Gastroesophageal sphincter (tissue), 4 donors: ENCODE results near the gene OR10G8. TPM values are rescaled to one million over a fixed set of nuclear protein-coding genes. Genes with fewer than 3 reads are reported as not detected.

ENCODE experiments used
- ATAC-seq: fragments of 150-250 bp; one replicate; pipeline ENCODE4 v1.9.1; 2016; ENCODE audit warnings: mild to moderate bottlenecking, moderate library complexity
- H3K27ac ChIP-seq, 4 donors: fragments of 200-600 bp; sonication (generic) in 3 of 4; 1 replicate in 3 of 4; 2 replicates in 1 of 4; pipeline ENCODE4 v1.5.1; 2016 to 2019
- H3K27me3 ChIP-seq: fragments of 200-600 bp; sonication (generic); one replicate; pipeline ENCODE4 v1.5.1; 2019
- H3K36me3 ChIP-seq, 2 donors: fragments of 200-600 bp; sonication (generic); one replicate each; pipeline ENCODE4 v1.5.1; 2019; ENCODE audit warnings: control low read depth in 1 of 2
- H3K4me1 ChIP-seq, 3 donors: fragments of 200-600 bp; sonication (generic); 1 replicate in 2 of 3; 2 replicates in 1 of 3; pipeline ENCODE4 v1.5.1; 2016 to 2019; ENCODE audit warnings: control low read depth in 2 of 3
- H3K4me3 ChIP-seq, 2 donors: fragments of 200-600 bp; sonication (generic); one replicate each; pipeline ENCODE4 v1.5.1; 2019; ENCODE audit warnings: mild to moderate bottlenecking in 1 of 2, moderate library complexity in 1 of 2
- H3K9me3 ChIP-seq, 3 donors: fragments of 200-600 bp; sonication (generic); one replicate each; pipeline ENCODE4 v1.5.1; 2017 to 2019; ENCODE audit warnings: control low read depth in 2 of 3
- EP300 ChIP-seq: sonication (generic); formaldehyde crosslinking; IDR thresholded peaks from one replicate; pipeline ENCODE4 v1.6.1; 2017; ENCODE audit warnings: antibody characterized with exemption, mild to moderate bottlenecking
- POLR2A ChIP-seq, 2 donors: fragments of 450-650 bp; IDR thresholded peaks; one replicate each; pipeline ENCODE4 v1.6.1; 2017; ENCODE audit warnings: antibody characterized with exemption in 2 of 2, mild to moderate bottlenecking in 2 of 2, moderate library complexity in 1 of 2
- POLR2AphosphoS5 ChIP-seq: sonication (generic); formaldehyde crosslinking; IDR thresholded peaks from one replicate; pipeline ENCODE4 v1.6.1; 2017; ENCODE audit warnings: antibody characterized with exemption
- WGBS, 2 donors: methylation state at CpG; one replicate each; pipeline ENCODE4 v1.1.5; 2018; ENCODE audit warnings: low coverage in 1 of 2; 5-methylcytosine and 5-hydroxymethylcytosine counted together
- total RNA-seq, 4 donors: library from RNA; depleted of rRNA; stranded (reverse); fragments of >200 nt; gene quantifications; one replicate each; pipeline ENCODE4 v1.1.0, GENCODE V29; 2016
- TF ChIP-seq, protein P1 (sequence below), 4 experiments: fragments of 200-600 bp in 2 of 4; fragments of 450-650 bp in 2 of 4; sonication (generic) in 1 of 4; IDR thresholded peaks; one replicate each; pipeline ENCODE4 v1.5.1; 2017 to 2019; ENCODE audit warnings: antibody characterized with exemption in 4 of 4, mild to moderate bottlenecking in 2 of 4, moderate library complexity in 2 of 4

The OR10G8 gene
- total RNA-seq, 4 donors from 2014 or later: not detected

DNA sequence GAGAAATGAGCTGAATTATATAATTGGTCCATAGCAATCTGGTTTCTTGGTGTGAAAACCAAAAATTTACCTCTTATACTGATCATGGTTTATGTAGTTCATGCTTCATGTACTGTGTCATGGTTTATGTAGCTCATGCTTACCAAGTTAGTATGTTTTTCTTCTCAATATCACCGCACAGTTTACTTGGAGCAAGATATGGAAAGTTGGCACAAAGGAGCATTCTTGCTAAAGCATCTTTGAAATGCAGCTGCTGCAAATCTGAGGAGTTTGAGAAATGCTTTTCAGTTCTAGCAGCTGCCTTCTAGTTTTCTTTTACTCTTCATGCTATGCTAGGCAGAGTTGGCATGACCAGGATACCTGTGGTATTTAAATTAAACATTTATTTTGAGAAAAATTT, 10.1 kb downstream of the OR10G8 start:
- WGBS, 2 donors: 18 to 32% methylated on average over 1 of the region's 1 CpG
- TF ChIP-seq, protein P1, sequence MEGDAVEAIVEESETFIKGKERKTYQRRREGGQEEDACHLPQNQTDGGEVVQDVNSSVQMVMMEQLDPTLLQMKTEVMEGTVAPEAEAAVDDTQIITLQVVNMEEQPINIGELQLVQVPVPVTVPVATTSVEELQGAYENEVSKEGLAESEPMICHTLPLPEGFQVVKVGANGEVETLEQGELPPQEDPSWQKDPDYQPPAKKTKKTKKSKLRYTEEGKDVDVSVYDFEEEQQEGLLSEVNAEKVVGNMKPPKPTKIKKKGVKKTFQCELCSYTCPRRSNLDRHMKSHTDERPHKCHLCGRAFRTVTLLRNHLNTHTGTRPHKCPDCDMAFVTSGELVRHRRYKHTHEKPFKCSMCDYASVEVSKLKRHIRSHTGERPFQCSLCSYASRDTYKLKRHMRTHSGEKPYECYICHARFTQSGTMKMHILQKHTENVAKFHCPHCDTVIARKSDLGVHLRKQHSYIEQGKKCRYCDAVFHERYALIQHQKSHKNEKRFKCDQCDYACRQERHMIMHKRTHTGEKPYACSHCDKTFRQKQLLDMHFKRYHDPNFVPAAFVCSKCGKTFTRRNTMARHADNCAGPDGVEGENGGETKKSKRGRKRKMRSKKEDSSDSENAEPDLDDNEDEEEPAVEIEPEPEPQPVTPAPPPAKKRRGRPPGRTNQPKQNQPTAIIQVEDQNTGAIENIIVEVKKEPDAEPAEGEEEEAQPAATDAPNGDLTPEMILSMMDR (IDR thresholded peaks at IDR 0.05): no peak
- no peak for TF ChIP-seq POLR2AphosphoS5
- TF ChIP-seq POLR2A (IDR thresholded peaks at IDR 0.05): no peak
- no peak for TF ChIP-seq EP300

DNA sequence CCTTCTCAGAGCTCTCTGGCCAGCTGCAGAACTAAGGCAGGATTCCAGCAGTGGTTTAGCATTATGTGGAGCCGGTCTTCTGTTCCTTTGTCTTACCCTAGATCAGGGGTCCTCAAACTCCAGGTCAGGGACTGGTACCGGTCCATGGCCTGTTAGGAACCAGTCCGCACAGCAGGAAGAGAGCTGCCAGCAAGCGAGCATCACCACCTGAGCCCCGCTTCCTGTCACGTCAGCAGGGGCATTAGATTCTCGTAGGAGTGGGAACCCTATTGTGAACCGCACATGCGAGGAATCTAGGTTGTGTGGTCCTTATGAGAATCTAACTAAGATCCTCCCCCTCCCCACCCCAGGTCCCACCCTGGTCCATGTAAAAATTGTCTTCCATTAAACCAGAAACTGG, 13.0 kb downstream of the OR10G8 start:
- no peaks in the 10 kb centered on the region for H3K27me3 ChIP-seq
- WGBS, 2 donors: 86% methylated on average over 1 of the region's 9 CpGs; no CpG with 5 or more reads in 1 of the 2 donors
- H3K9me3 ChIP-seq: no peaks in the 10 kb centered on the region
- TF ChIP-seq, protein P1 (IDR thresholded peaks at IDR 0.05): no peak
- TF ChIP-seq POLR2A (IDR thresholded peaks at IDR 0.05) (no peak), EP300 (no peak), POLR2AphosphoS5 (no peak)
- no peak overlapping the region for H3K27ac ChIP-seq
- H3K36me3 ChIP-seq: no peaks in the 10 kb centered on the region
- H3K4me3 ChIP-seq: no peak overlapping the region
- no peak for ATAC-seq
- H3K4me1 ChIP-seq: no peaks in the 10 kb centered on the region

More for the DNA sequence above, 10.1 kb downstream of the OR10G8 start:
- no peak overlapping the region for H3K4me3 ChIP-seq
- no peak overlapping the region for H3K27ac ChIP-seq
- H3K4me1 ChIP-seq: no peaks in the 10 kb centered on the region
- no peak for ATAC-seq
- no peaks in the 10 kb centered on the region for H3K9me3 ChIP-seq
- H3K36me3 ChIP-seq: no peaks in the 10 kb centered on the region
- no peaks in the 10 kb centered on the region for H3K27me3 ChIP-seq

DNA sequence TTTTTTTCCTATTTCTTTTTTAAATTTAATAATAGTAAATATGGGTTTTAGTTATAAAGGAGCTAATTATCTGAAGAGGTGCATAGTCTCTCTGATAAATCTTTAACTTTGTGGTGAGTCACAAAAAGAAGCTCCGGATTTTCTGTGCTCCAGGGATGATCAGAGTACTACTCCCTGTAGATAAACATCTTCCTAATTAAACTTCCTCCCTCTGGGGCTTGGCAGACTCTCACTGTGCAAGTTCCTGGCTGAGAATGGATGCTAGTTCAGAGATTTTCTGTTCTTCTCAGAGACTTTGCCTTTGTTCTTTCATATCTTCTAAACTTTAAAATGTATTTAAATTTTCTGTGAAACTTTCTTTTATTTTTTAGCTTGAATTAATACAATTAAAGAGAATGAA, 14.7 kb downstream of the OR10G8 start, which contains the start of gene OR10G7:
TSS of gene OR10G7 (minus strand) at position 72 of the 400 bp plus-strand sequence. CDS start 2,324 bp downstream, outside the sequence.
- no peak within 1 kb of the TSS for H3K4me3 ChIP-seq
- ATAC-seq: no peak
- no peaks in the 10 kb centered on the region for H3K27me3 ChIP-seq
- H3K4me1 ChIP-seq: no peaks in the 10 kb centered on the region
- H3K27ac ChIP-seq: no peak within 1 kb of the TSS
- TF ChIP-seq POLR2A (IDR thresholded peaks at IDR 0.05) (no peak), EP300 (no peak), POLR2AphosphoS5 (no peak)
- TF ChIP-seq, protein P1 (IDR thresholded peaks at IDR 0.05): no peak
- H3K36me3 ChIP-seq: no peaks in the 10 kb centered on the region
- WGBS, 2 donors: 0 to 6% methylated on average over 1 of the region's 1 CpG
- no peaks in the 10 kb centered on the region for H3K9me3 ChIP-seq

GRCh38 chr11:124043420-124043819, 16.8 kb downstream of the OR10G8 start:
- TF ChIP-seq POLR2AphosphoS5 (no peak), POLR2A (IDR thresholded peaks at IDR 0.05) (no peak), EP300 (no peak)
- TF ChIP-seq, protein P1 (IDR thresholded peaks at IDR 0.05): no peak
- Histone ChIP-seq H3K9me3 (no peaks in the 10 kb centered on the region), H3K27me3 (no peaks in the 10 kb centered on the region), H3K4me3 (no peak overlapping the region), H3K27ac (no peak overlapping the region), H3K36me3 (no peaks in the 10 kb centered on the region), H3K4me1 (no peaks in the 10 kb centered on the region)
- WGBS, 2 donors: 60 to 68% methylated on average over 2 to 4 of the region's 4 CpGs
- no peak for ATAC-seq

GRCh38 chr11:124050748-124051147, 24.1 kb downstream of the OR10G8 start:
- no peak overlapping the region for H3K27ac ChIP-seq
- ATAC-seq: no peak
- H3K4me3 ChIP-seq: no peak overlapping the region
- H3K36me3 ChIP-seq: no peaks in the 10 kb centered on the region
- H3K4me1 ChIP-seq: no peaks in the 10 kb centered on the region
- H3K9me3 ChIP-seq: no peaks in the 10 kb centered on the region
- TF ChIP-seq POLR2AphosphoS5: no peak
- TF ChIP-seq, protein P1 (IDR thresholded peaks at IDR 0.05): no peak
- no peak for TF ChIP-seq POLR2A (IDR thresholded peaks at IDR 0.05)
- TF ChIP-seq EP300: no peak
- H3K27me3 ChIP-seq: no peaks in the 10 kb centered on the region
- 50 to 73% methylated on average over 1 of the region's 1 CpG for WGBS, 2 donors
